Retinal pigment epithelial cell (primary cell): ENCODE results near the gene GALNT15.

ENCODE experiments used
- DNase-seq: peaks from one replicate; pipeline ENCODE4 v3.0.0-alpha.2; 2010; ENCODE audit warnings: low read depth
- H3K4me3 ChIP-seq: 2 replicates; pipeline ENCODE4 v1.5.1; 2011; ENCODE audit warnings: mild to moderate bottlenecking, low read length, control low read depth, moderate library complexity
- TF ChIP-seq, protein P1 (sequence below): conservative IDR thresholded peaks from 2 replicates; pipeline ENCODE4 v1.5.1; 2011; ENCODE audit warnings: low read depth, low read length, control low read depth, inconsistent platforms

The GALNT15 gene

DNA sequence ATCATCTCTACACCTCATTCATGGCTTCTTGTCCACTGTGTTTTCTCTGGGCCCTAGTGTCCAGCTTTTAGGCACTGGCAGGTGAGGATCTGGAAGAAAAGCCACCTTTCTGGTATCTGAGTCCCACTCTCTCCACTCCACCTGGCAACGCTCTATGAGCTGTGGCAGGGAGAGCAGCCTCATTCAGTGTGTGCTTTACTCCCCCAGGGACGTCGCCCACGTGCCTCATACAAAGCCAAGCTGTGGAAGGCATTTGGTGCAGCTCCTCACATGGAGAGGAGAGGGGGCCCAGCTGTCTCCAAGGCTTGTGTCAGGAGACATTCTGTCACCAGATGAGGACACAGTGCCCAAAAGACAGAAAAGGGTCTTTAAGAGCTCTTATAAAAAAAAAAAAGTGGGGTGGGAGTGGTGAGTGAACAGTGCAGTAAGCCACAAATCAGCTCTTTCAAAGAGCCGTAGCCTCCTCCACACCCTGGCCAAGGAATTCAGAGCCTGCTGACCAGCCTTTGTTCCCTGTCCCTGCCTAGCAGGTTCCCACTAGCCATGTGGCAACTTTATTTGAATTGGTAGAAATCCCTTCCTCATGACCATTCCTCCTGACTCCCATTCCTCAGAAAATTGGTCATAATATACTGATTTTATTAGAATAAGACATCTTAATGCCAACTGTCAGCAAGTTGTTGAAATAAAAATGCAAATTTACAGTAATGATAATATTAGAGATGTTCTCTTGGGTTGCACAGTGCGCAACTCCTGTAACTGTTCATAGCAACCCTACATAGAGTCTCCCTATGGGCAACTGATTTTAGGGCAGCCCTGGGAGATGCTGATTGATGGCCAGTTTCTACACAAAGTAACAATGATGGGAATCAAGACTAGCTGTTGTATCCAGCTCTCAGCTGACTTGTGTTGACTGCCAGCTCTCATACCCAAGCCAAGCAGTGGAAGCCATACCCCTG is 29.5 kb downstream of the GALNT15 start:
- H3K4me3 ChIP-seq = no peak overlapping the region
- DNase-seq = peak; percentile 48
- TF ChIP-seq, protein P1, sequence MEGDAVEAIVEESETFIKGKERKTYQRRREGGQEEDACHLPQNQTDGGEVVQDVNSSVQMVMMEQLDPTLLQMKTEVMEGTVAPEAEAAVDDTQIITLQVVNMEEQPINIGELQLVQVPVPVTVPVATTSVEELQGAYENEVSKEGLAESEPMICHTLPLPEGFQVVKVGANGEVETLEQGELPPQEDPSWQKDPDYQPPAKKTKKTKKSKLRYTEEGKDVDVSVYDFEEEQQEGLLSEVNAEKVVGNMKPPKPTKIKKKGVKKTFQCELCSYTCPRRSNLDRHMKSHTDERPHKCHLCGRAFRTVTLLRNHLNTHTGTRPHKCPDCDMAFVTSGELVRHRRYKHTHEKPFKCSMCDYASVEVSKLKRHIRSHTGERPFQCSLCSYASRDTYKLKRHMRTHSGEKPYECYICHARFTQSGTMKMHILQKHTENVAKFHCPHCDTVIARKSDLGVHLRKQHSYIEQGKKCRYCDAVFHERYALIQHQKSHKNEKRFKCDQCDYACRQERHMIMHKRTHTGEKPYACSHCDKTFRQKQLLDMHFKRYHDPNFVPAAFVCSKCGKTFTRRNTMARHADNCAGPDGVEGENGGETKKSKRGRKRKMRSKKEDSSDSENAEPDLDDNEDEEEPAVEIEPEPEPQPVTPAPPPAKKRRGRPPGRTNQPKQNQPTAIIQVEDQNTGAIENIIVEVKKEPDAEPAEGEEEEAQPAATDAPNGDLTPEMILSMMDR = no peak

DNA sequence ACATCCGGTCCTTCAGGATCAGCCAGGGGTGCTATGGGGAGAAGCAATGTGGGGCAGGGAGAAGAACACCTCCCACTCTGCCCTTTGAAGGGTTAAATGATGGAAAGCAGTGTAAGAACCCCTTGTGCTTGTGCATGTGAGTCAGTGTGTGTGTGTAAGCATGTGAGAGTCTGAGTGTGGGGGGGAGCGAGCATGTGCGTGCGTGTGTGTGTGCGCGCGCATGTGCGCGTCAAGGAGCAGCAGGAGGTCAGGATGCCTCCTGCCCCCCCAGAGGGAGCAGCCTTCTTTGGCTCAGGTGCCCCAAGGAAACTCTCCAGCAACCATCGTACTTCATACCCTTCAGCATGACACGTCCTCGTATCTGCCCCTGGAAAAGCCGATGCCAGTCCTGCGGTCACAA is 30.3 kb downstream of the GALNT15 start:
- no peak for DNase-seq
- H3K4me3 ChIP-seq = no peak overlapping the region
- TF ChIP-seq, protein P1 = no peak

DNA sequence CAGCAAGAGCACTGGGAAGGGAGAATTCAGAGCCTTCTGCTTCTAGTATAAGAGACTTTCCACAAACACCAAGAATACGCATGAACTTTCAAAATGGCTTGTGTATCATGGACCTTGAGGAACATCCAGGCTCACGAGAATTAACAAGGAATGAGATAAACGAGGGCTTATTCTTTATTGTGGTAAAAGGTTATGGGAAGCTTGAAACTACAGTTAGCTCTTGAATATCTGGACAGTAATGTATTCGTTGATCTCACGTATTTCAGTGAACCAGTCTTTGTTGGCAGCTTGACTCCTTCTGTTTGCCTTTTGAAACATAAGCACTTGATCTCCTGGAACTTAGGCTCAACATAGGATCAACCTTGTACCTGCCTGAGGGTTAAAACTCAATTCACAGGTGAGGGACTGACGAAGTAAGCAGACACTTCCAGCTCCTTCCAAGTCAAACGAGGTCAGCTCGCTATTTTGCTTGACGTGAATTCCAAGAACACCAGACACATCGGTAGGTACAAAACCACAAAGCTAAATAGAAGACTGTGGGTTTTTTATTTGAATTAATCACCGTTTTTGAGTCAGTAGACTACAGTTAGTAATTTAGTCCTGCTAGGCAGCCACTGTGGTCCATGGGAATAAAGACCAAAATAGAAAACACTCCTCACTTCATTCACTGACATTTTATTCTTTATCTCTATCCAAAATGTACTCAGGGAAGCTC is 30.8 kb downstream of the GALNT15 start:
- no peak for DNase-seq
- TF ChIP-seq, protein P1 = no peak

DNA sequence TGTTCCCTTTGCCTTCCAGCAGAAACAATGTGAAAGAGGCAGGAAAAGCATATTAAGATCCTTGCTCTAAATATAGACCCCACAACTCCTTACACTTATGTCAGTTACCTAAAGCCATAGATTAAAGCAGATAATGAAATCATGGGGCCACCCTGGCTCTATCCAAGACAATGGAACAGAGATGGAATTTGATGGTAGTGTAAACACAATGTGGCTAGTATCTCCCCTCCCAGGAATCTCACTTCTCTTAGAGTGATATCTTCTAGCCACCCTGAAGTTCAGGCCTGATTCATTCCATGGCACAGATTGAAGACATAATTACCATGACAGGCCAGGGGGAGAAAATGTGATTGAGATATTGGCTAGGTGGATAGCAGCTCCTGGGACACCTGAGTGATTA is 32.6 kb downstream of the GALNT15 start:
- no peak for DNase-seq
- TF ChIP-seq, protein P1 = no peak
- H3K4me3 ChIP-seq = no peak overlapping the region

More for the DNA sequence above, 30.8 kb downstream of the GALNT15 start:
- H3K4me3 ChIP-seq = no peak overlapping the region

DNA sequence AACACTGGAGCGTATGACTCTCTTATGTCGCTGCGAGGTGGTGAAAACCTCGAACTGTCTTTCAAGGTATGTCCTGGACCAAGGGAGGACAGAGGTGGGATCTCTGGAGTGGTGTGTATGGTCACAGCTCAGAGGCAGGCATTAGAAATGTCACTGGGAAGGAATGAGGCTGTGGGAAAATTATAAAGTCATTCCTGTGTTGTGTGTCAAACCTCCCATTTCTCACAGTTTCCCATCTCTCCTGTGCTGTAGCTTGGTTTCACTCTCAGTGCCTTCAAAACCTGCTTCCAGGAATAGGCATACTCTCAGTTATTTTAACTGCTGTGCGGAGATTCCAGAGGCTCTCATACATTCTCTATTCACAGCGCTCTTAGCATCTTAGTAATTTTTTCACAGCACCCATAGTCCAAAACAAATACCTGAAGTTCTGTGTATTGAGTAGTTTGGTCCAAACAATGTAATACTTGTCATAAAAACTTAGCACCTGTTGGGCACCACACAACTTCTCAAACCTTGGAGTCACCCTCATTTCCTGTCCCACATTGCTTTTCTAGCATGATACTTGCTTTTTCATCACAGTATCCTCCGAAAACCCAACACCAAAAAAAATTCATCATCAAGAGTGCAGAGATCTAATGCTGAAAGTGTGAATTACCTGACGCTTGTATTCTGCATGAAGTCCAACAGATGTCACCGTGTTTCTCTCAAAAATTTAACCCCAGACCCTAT is 36.9 kb downstream of the GALNT15 start:
- no peak overlapping the region for H3K4me3 ChIP-seq
- TF ChIP-seq, protein P1 = no peak
- DNase-seq = no peak

DNA sequence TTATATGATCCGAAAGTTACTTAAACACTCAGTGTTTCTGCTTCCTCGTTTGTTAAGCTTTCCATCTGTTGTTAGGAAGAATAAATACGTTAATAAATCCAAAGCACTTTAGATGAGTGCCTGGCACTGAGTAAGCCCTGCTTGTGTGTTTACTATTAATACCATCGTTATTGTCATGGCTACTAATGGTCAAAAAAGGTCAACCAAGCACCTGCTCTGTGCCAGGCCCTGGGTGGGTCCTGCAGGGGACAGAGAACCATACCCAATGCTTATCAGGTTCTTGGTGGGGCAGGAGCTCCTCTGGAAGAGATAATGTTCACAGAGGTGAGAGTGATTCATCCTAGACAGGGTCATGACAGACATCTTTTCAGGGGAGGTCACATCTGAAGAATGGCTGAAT is 39.9 kb downstream of the GALNT15 start:
- TF ChIP-seq, protein P1 = no peak
- DNase-seq = no peak
- H3K4me3 ChIP-seq = no peak overlapping the region
